Activated T-cell treated with anti-CD3 and anti-CD28 coated beads, Interleukin-2, amount 50 U/mL, for 1 hour (primary cell): ENCODE results near the gene ICA1.

ENCODE experiments used
- DNase-seq: peaks from one replicate; pipeline ENCODE4 v3.0.0-alpha.2; 2020

The ICA1 gene

DNA sequence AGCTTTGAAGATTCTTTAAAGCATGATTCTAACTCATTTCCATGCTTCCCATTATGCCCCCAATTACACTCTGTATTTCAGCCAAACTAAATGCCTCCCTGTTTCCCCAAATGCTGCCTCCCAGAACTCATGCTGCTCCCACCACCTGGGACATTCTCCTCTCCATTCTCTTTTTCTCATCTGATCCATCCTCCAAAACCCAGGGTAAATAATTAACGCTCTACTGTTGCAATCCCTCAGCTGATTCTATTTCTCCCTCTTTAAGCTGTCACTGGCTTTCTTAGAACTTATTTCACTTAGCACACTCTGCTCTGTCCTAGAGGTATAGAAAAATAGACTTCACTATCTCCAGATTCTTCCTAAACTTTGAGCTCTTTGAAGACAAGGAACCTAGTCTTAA, 104.7 kb downstream of the ICA1 start:
- no peak for DNase-seq

DNA sequence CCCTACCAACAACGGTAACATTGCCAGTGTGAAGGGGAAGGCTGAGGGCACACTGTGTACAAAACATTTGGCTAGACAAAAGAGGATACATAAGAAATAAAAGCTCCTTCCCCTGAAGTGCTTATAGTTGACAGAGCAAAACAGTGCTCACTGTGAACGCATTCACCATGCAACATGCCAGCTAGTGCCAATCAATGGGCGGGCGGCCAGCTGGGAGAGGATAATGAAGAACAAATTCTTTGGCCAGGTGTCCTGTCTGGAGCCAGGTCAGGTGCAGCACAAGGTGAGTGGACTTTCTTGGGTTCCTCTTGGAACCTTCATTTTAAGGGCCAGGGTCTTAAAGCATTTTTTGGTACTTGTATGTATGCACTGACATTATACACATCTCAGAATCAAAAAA, 106.1 kb downstream of the ICA1 start:
- no peak for DNase-seq

DNA sequence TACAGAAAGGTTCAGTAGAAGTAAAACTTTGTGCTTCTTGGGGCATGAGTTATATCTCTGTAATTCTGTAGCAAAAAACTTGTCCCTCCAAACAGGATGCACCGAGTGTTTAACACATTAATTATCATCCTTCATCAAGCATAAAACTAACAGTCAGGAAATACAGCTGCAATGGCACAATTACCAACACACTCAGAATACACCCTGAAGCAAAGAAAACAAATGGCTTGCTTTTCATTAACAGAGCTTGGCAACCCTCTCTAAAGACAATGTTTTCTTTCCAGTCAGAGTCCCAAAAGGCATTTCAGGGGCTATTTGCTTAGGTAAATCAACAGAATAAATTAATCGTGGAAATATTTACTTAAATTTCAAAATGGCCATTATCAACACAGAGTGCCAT, 107.7 kb downstream of the ICA1 start:
- no peak for DNase-seq

DNA sequence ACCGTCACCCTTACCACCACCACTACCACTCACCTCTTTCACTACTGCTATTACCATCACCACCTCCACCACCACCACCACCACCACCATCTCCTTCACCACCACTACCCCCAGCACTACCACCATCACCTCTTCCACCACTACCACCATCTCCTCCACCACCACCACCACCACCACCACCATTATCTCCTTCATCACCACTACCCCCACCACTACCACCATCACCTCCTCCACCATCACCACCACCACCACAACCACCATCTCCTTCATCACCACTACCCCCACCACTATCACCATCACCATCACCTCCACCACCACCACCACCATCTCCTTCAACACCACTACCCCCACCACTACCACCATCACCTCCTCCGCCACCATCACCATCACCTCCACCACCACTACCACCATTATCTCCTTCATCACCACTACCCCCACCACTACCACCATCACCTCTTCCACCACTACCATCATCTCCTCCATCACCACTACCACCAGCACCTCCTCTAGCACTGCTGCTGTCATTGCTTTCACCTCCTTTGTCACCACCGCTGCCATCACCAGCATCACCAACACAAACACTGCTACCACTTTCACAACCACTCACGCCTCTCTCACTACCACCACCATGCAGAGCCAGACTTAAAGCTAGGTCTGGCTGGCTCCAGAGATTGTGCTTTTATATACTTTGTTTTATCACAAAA, 109.3 kb downstream of the ICA1 start:
- DNase-seq, result no peak

DNA sequence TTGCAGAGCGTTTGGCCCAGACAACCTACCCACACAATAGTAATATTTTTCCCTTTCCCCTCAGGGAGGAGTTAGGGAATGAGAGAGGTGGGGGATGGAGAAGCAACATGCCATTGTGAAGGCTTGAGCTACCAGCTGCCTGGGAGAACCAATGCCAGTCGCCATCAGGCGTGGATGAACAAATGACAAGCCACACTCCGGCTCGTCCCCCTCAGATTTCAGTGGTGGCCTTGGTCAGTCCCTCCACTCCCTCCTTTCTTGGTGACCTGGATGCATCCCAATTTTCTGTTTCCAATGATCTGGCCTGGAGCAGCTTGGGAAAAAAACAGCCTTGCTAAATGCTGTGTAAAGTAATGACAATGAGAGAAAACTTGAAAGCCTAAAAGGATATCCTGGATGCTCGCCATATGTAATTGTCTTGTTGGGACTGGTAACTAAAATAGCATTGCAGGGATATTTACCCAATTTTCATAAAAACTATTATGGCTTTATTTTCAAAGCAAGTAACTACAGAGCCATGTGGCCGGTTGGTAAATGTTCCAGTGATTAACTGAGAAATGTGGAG, 110.7 kb downstream of the ICA1 start:
- DNase-seq, result no peak

DNA sequence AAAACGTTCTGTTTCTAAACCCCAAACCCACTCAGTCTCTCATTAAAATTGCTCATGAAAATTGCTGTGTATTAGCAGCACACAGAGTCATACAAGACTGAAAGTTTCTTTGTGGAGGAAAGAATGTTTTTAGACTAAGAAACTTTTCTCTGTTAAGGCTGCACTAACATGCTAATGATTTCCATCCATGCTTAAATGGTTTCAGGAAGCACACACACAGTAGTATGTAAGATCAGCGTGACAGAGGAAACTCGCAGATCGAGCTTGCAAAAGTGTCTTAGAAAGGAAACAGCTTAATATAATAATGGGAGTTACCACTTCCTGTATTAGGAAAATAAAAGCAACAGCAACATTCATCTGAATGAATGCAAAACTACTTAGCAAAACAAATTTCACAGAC, 112.7 kb downstream of the ICA1 start:
- no peak for DNase-seq

DNA sequence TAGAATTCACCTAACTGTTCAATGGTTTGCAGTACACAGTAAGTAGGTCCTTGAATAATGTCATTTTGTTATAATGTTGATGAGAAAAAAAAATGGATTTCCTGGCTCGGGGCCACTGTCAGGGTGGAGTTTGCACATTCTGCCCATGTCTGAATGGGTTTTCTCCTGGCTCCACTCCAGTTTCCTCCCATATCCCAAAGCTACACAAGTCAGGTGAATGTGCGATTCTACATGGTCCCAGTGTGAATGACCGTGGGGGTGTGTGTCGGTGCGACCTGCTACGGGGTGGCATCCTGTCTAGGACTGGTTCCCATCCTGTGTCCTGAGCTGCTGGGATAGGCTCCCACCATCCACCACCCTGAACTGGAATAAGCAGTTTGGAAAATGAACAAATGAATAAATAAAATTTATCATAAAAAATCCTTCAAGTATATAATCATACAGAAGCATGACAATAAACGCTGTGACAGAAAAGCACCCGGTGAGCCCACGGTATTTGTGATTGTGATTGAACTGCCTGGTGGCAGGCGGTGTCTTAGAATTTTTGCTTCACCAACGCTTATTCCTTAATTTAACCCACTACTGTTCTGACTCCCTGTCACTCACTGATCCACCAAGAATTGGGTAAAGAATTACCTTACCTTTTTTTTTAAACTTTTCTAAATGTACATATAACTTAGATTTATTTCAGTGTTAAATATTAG, 114.1 kb downstream of the ICA1 start:
- DNase-seq, result no peak

DNA sequence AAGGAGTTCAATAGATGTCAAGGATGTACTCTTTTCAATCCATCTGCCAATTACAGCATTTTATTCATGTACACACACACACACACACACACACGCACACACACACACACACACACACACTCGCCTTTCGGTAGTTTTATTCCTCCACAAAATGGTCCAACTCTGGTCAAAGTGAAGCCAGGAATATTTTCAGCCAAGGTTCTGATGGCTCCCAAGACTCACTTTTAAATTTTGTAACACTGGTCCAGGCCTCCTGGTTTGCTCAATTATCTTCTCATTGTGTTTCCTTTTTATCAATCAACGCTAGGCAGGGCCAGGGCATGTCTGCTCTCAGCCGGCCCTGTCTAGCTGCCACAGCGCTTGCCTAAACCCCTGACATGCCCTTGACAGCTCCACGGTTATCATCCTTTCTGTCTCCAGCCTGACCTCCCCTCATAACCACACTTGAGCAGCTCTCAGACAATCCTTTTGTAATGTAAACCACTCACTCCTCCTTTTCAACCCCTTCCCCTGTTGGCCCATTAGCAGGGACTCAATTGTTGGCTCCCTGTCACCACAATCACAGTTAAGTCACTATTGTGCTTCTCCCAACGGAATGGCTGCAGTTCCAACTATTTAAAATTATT, 115.1 kb downstream of the ICA1 start:
- no peak for DNase-seq

DNA sequence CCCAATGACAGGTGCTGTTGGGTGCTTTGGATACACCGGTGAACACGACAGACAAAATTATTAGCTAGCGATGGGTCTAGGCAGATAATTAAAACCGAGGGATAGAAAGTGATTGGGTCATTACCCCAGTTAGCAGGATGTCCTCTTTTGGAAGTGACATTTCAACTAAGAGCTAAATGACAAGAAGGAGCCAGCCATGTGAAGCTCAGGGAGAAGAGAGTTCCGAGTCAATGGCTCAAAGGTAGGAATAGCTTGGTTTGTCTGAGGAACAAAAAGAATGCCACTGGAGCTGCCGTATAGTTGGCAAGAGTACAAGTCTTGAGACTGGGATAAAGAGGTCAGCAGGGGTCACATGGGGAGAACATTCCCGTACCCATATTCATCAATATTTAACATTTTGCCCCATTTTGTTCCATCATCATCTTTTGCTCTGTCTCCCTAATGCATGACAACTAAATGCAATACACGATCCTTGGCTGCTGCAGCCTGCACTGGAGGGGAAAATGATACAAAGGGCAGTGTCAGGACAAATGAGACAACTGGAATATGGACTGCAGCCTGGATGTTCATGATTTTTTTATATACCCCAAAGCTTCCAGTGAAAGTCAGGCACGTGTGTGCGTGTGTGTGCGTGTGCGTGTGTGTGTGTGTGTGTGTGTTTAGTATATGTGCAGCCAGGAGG, 115.7 kb downstream of the ICA1 start:
- no peak for DNase-seq

DNA sequence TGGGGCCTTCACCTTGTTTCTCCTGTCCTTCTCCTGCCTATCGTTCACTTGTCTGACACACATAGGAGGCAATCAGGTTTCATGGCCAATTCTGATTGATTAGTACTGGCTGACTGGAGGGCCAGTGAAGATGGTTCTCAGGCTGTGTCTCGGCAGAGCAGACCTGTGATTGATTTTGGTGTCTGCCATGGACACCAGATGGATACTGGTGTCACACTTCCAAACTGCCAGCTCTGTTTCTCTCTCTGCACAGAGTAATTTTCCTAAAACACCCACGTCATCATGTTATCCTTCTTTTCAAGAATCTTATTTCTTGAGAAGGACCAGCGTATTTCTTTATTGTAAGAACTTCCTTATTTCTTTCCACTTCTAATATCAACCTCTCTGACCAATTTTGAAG, 117.1 kb downstream of the ICA1 start:
- DNase-seq, result no peak

DNA sequence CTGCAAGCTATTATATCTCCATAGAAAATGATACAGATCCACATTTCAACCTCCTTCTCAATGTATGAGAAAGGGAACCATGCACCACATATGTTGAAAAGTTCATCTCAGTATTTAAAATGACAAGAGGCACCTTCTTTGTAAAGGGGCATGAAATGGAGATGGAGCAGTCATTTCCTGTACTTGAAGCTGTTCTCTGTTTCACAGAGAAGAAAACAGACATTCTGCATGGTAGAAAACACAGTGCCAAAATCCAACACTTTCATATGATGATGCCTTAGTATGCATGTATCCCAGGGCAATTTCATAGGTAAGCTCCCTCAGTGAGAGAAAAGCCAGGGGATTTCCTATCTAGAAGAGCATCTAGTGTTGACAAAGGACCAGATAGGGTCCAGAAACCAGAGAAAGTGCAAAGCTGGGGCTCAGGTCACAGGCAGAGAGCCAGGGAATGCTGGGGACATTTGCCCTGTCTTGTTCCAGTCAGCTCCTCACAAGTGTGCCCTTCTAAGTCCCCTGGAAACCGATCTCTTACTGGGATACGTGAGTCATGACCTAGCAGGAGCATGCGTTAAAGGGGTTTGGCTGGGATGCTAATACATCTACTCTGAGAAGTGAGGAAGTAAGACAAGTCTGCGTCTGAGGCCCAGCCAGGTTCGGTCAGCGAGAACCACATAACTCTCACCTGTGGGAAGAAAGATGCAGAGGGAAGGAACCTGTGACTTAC, 118.7 kb downstream of the ICA1 start:
- peak; percentile 41 for DNase-seq

DNA sequence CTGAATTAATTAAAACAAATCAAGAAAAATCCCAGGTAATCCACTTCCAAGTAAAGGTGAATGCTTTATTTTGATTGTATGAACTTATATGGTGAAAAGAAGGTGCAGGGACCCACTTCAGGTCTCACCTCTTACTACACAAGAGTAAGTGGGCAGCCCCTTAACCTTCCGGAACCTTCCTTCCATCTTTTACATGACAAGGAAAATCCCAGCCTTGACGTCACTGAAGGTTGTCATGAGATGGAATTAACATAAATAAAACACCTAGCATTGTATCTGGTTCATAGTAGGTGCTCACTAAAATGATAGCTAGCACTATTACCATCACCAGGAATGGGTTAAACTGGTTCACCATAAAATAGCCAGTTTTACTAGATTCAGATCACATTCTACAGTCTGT, 119.5 kb downstream of the ICA1 start:
- no peak for DNase-seq

DNA sequence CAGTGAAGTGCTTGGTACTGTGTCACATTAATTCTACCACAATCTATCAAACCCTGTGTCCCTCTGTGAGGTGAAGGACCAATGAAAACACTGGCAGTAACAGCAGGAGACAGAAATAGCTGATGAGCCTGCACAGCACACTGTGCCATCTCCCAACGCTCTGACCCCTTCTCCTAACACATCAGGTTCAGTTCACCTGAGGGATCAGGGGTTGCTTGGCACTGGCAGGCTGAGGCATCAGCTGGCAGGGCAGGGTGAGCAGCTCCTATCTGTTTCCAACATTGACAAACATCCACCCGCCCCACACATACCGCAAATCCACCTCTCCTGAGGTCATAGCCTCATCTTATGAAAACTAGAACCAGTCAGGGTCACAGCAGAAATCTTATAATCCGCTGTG, 120.9 kb downstream of the ICA1 start:
- DNase-seq, result no peak

DNA sequence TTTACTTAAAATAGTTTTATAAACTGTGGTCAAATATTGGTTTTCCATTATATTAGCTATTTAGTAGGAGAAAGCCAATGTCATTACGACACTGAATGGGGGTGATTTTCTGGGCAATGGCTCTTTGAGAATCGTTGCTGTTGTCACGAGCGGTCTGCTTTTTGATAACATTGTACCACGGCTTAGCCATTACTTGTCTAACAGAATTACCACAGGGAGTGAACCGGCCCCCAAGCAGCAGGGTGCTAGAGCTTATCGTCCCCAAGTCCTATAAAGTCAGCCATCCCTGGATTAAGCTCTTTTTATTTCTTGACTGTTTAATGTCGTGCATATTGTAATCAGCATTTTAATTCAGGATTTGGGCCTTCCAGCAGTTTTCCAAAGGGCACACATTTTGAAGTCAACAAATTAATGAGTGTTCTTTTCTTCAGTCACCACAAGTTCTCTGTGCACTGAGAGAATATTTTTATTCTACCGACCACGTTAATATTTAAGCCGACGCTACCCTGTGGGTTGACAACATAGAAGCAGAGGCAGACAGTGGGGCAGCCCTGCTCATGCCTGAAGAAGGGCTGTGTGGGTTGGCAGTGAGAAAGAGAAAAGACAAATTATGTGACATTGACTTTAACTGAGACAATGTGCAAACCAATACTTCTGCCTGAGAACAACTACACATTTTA, 125.8 kb downstream of the ICA1 start:
- DNase-seq, result no peak

DNA sequence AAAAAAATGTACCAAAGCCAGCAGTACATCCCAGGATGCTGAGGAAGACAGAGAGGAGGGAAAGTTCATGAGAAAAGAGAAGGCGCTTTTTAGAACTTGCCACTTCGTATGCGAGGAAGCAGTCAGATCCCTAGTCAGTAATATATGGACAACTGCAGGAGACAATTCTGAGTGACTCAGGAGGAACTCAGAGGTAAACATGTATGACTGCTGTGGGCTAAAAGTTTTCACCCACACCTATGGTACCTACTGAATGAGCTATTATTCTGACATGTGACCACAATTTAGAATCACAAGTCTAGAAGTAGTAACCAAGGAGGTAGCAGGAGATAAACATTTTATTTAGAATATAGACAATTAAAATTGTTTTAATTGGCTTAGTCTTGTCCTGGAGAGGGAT, 126.5 kb downstream of the ICA1 start:
- DNase-seq, result no peak

DNA sequence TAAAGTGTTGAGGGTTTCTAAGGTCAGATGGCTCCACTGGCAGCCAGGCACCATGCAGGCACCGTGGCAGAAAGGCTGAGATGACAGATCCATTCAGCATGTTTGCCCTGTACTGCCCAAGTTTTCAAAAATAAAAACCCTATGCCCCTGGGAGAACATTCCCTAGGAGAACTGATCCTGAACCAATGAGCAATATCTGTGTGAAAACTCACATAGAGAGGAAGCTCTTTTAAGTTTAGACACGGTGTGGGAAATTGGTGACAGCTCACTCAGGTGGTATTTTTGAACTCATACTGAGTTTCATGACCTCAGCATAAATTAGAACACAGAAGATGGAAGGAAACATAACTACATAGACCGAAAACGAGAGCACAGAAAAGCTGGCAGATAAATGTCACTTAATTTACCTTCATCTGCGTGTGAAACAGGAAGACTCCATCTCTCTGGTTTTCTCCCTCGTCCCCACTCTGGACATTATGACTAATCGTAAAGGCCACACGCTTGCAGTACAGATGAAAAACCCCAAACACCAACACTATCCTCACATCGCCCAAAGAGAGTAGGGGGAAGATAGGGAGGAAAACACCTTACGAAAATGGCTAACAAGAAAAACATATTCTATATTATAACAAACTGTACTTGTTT, 127.8 kb downstream of the ICA1 start:
- DNase-seq, result no peak

DNA sequence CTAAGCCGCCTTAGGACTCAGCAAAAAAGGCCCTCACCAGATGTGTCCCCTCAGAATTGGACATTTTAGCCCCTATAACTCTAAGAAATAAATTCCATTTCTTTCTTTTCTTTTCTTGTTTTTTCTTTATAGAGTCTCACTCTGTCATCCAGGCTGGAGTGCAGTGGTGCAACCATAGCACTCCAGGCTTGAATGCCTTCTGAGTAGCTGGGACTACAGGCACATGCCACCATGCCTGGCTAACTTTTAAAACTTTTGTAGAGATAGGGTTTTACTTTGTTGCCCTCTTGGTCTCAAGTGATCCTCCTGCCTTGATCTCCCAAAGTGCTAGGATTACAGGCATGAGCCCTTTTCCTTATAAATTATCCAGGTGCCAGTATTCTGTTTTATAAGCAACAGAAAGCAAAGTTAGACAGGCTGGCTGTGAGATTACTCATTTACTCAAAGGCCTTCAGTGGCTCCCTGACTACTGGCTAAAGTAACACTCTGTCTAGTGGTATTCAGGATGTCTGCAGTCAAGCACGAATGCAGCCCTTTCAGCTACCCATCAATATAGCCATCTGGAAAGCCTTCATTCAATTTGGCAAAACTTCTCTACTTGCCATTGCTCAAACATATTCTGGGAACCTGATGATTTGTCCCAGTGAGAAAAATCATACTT, 128.6 kb downstream of the ICA1 start:
- no peak for DNase-seq

DNA sequence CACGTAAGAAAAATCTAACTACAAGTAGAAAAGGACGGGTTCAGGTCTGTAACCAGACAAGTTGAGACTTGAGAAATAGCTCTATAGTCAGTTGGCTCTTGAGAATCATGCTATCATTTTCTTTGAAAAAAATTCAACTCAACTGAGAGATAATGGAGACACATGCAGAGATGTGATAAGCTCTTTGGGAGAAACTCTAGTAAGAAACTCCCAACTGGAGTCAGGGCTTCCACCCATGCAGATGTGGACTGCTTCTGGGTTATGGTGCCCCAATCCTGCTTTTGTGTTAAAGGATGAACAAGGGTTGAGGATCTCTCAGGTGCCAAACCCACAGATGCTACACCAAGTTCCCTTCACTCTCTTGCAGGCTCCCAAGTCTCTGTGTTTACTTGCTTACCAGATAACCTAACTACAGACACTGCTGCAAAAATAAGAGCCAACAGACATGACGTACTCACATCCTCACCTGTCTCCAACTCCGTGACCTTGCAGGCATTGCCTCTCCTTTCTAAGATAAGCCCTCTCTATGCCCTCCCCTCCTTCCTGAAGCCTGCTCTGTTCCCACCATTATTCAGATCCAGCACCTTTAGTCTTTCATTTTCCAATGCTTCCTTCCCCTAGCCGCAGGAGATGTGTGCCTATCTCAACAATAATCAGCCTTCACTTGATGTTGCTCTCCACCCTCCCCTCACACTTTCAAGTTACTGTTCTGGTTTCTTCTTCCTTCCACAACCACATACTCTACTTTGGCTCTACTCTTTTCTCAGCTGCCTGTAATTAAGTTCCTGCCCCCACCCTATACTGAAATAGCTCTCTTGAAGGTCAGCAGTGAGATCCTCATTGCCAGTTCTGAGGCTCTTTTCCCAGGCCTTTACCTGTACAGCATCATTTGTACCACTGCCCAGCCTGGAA, 130.0 kb downstream of the ICA1 start:
- DNase-seq, result peak; percentile 50

DNA sequence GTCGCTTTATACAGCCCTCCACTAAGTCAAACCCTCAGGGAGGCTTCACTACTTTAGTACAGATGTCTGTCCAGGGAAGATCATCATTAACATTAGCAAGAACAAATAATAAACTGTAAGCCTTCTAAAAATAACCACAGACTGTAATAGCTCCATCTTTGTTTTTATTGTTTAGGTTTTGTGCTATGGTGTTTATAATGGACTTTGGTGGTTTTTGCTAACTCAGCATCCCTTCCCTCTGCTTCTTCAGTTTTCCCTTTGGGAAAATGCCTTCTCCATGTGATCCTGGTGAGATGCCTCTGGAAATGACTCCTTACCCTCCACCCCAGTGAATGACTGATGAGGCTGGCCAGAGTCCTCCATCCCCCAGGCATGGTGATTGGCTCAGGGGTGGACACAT, 131.3 kb downstream of the ICA1 start:
- no peak for DNase-seq

DNA sequence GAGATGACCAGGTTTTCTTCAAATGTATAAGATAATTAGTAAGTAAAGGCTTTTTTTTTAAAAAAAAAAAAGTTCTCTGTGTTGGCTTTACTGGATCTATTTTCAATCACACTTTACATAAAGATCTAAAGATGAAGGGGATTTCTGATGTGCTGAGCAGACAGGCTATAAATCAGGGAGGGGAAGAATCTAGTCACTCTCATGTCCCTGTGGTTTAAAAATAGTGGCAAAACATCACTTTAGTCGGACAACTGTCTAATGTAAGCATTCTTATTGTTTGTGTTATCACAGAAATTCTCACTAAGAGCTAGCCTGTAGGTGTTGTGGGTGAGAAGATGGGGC, 132.7 kb downstream of the ICA1 start:
- DNase-seq, result no peak
